Measurements from ENCODE around the gene PCARE.

DNA sequence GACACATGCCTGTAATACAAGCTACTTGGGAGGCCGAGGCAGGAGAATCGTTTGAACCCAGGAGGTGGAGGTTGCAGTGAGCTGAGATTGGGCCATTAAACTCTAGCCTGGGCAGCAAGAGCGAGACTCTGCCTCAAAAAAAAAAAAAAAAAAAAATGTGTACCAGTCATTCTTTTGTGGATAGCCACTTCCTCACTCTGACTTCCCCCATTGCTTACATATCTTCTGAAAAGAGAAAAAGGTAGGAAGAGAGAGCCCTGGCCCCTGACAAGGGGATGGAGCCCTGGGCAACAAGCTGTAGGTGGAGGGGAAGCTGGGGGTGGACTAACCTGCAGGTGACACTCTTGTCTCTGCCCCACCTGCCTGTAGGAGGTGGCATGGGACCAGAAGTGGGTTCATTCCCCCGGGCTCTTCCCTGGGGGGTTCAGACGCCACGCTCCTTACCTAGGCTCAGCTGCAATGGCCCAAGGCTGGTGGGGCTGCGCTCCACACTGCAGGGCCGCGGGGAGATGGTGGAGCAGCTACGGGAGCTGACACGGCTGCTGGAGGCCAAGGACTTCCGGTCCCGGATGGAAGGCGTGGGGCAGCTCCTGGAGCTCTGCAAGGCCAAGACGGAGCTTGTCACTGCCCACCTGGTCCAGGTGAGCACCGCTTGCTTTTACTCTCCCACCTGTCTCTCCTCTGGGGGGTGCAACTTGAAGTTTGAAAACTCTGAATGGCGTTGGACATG lies 39.1 kb downstream of the PCARE start:
- TF ChIP-seq, protein P1, sequence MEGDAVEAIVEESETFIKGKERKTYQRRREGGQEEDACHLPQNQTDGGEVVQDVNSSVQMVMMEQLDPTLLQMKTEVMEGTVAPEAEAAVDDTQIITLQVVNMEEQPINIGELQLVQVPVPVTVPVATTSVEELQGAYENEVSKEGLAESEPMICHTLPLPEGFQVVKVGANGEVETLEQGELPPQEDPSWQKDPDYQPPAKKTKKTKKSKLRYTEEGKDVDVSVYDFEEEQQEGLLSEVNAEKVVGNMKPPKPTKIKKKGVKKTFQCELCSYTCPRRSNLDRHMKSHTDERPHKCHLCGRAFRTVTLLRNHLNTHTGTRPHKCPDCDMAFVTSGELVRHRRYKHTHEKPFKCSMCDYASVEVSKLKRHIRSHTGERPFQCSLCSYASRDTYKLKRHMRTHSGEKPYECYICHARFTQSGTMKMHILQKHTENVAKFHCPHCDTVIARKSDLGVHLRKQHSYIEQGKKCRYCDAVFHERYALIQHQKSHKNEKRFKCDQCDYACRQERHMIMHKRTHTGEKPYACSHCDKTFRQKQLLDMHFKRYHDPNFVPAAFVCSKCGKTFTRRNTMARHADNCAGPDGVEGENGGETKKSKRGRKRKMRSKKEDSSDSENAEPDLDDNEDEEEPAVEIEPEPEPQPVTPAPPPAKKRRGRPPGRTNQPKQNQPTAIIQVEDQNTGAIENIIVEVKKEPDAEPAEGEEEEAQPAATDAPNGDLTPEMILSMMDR (IDR thresholded peaks at IDR 0.05 in 4 of 5, conservative IDR thresholded peaks at IDR 0.05 in 1 of 5) = no peak
- no peak for TF ChIP-seq POLR2A (IDR thresholded peaks at IDR 0.05)

All from gastrocnemius medialis (tissue), 4 donors.